ENCODE measurements around the gene P2RY14.

P2RY14 gene

GRCh38 chr3:151219056-151219455 lies 59.3 kb downstream of the P2RY14 start:
- in situ Hi-C loops (cut with HindIII; ENCODE audit: low sequenced_read_pairs) = no loop called here

- in situ Hi-C loops (cut with HindIII; ENCODE audit: low sequenced_read_pairs) = no loop called here
Measured at GRCh38 chr3:151218136-151218535, 60.2 kb downstream of the P2RY14 start.

GRCh38 chr3:151216641-151217607 lies 61.4 kb downstream of the P2RY14 start:
- in situ Hi-C loops (cut with HindIII; ENCODE audit: low sequenced_read_pairs) = no loop called here

GRCh38 chr3:151214459-151214858 lies 63.9 kb downstream of the P2RY14 start:
- in situ Hi-C loops (cut with HindIII; ENCODE audit: low sequenced_read_pairs) = no loop called here

GRCh38 chr3:151213881-151214280 lies 64.5 kb downstream of the P2RY14 start:
- in situ Hi-C loops (cut with HindIII; ENCODE audit: low sequenced_read_pairs) = no loop called here

- in situ Hi-C loops (cut with HindIII; ENCODE audit: low sequenced_read_pairs) = no loop called here
Measured at GRCh38 chr3:151213151-151213550, 65.2 kb downstream of the P2RY14 start.

- in situ Hi-C loops (cut with HindIII; ENCODE audit: low sequenced_read_pairs) = no loop called here
Measured at GRCh38 chr3:151210676-151211381, 67.5 kb downstream of the P2RY14 start.

GRCh38 chr3:151209654-151210053 lies 68.7 kb downstream of the P2RY14 start:
- in situ Hi-C loops (cut with HindIII; ENCODE audit: low sequenced_read_pairs) = no loop called here

GRCh38 chr3:151206201-151206600 lies 72.1 kb downstream of the P2RY14 start:
- in situ Hi-C loops (cut with HindIII; ENCODE audit: low sequenced_read_pairs) = no loop called here

GRCh38 chr3:151205482-151205881 lies 72.9 kb downstream of the P2RY14 start:
- in situ Hi-C loops (cut with HindIII; ENCODE audit: low sequenced_read_pairs) = no loop called here

- in situ Hi-C loops (cut with HindIII; ENCODE audit: low sequenced_read_pairs) = no loop called here
Measured at GRCh38 chr3:151204530-151205402, 73.6 kb downstream of the P2RY14 start.

- in situ Hi-C loops (cut with HindIII; ENCODE audit: low sequenced_read_pairs) = no loop called here
Measured at GRCh38 chr3:151203051-151203420, 75.3 kb downstream of the P2RY14 start, which contains the start of gene GPR171. GPR171 (minus strand) TSS chr3:151203216; CDS start chr3:151199386, 3,830 bp downstream.

- in situ Hi-C loops (cut with HindIII; ENCODE audit: low sequenced_read_pairs) = no loop called here
Measured at GRCh38 chr3:151201051-151201730, 77.2 kb downstream of the P2RY14 start.

- in situ Hi-C loops (cut with HindIII; ENCODE audit: low sequenced_read_pairs) = no loop called here
Measured at GRCh38 chr3:151200586-151200985, 77.8 kb downstream of the P2RY14 start.

GRCh38 chr3:151199554-151200438 lies 78.5 kb downstream of the P2RY14 start:
- in situ Hi-C loops (cut with HindIII; ENCODE audit: low sequenced_read_pairs) = no loop called here

GRCh38 chr3:151198849-151199248 lies 79.5 kb downstream of the P2RY14 start:
- in situ Hi-C loops (cut with HindIII; ENCODE audit: low sequenced_read_pairs) = no loop called here

- in situ Hi-C loops (cut with HindIII; ENCODE audit: low sequenced_read_pairs) = no loop called here
Measured at GRCh38 chr3:151197981-151198767, 80.2 kb downstream of the P2RY14 start.

GRCh38 chr3:151197228-151197627 lies 81.1 kb downstream of the P2RY14 start:
- in situ Hi-C loops (cut with HindIII; ENCODE audit: low sequenced_read_pairs) = no loop called here

- in situ Hi-C loops (cut with HindIII; ENCODE audit: low sequenced_read_pairs) = no loop called here
Measured at GRCh38 chr3:151196434-151196833, 81.9 kb downstream of the P2RY14 start.

Data from DLD1 (cell line).